ENCODE results near the gene HAVCR2.

- TF ChIP-seq, protein P1, sequence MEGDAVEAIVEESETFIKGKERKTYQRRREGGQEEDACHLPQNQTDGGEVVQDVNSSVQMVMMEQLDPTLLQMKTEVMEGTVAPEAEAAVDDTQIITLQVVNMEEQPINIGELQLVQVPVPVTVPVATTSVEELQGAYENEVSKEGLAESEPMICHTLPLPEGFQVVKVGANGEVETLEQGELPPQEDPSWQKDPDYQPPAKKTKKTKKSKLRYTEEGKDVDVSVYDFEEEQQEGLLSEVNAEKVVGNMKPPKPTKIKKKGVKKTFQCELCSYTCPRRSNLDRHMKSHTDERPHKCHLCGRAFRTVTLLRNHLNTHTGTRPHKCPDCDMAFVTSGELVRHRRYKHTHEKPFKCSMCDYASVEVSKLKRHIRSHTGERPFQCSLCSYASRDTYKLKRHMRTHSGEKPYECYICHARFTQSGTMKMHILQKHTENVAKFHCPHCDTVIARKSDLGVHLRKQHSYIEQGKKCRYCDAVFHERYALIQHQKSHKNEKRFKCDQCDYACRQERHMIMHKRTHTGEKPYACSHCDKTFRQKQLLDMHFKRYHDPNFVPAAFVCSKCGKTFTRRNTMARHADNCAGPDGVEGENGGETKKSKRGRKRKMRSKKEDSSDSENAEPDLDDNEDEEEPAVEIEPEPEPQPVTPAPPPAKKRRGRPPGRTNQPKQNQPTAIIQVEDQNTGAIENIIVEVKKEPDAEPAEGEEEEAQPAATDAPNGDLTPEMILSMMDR (conservative IDR thresholded peaks at IDR 0.05 in 1 of 2, IDR thresholded peaks at IDR 0.05 in 1 of 2; ENCODE audit: extremely low read depth in 1 of 2, insufficient read depth in 1 of 2, low read depth in 1 of 2, low read length in 2 of 2): no peak
- TF ChIP-seq EZH2 (IDR thresholded peaks at IDR 0.05; ENCODE audit: borderline replicate concordance, low read length): no peak
Measured at GRCh38 chr5:157108976-157109375, at the start of gene HAVCR2.

Measured in mammary epithelial cell (primary cell).